ENCODE data around the gene TC2N.

GRCh38 chr14:91750634-91751198 lies 116.6 kb downstream of the TC2N start:
- TF ChIP-seq CTCF (IDR thresholded peaks at IDR 0.05) (no peak), EZH2 (IDR thresholded peaks at IDR 0.05; ENCODE audit: borderline replicate concordance, insufficient read depth, low read depth, low read length, poor library complexity, severe bottlenecking) (no peak)
